ENCODE measurements around the gene ARSG.

DNA sequence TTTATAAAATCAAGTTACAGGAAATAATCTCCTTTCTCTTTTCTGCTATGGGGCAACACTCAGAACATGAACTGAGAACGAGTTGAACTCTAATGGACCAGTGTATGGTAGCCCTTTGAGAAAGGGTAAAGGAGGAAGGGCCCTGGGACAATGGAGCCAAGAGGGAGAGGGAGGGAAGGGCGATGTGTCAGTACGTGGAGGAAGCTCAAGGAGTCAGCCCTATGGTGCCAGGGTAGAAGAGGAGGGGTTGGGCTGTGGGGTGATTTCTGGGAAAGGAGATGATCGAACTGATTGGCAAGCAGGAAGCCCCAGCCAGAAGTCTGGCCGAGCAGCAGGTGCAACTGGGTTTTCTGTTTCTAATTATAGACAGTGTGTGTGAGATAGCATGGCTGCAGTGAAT, 170.3 kb downstream of the ARSG start:
- TF ChIP-seq POLR2A (IDR thresholded peaks at IDR 0.05; ENCODE audit: low read depth, low read length) = peak; percentile 34; the same call in 1 of the 2 replicates
- no peak for TF ChIP-seq DPF2 (IDR thresholded peaks at IDR 0.05)
- TF ChIP-seq KDM1A (IDR thresholded peaks at IDR 0.05; ENCODE audit: borderline replicate concordance) = no peak
- TF ChIP-seq BACH1 (IDR thresholded peaks at IDR 0.05; ENCODE audit: borderline replicate concordance) = no peak
- TF ChIP-seq, protein P1, sequence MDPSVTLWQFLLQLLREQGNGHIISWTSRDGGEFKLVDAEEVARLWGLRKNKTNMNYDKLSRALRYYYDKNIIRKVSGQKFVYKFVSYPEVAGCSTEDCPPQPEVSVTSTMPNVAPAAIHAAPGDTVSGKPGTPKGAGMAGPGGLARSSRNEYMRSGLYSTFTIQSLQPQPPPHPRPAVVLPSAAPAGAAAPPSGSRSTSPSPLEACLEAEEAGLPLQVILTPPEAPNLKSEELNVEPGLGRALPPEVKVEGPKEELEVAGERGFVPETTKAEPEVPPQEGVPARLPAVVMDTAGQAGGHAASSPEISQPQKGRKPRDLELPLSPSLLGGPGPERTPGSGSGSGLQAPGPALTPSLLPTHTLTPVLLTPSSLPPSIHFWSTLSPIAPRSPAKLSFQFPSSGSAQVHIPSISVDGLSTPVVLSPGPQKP (IDR thresholded peaks at IDR 0.05; ENCODE audit: low read depth, low read length) = no peak
